HepG2 (cell line): Measurements from ENCODE around the gene NAT14. TPM values are rescaled to one million over a fixed set of nuclear protein-coding genes. Genes with fewer than 3 reads are reported as not detected.
A peak's percentile ranks its signal among the peaks of the same experiment; 100 is the strongest.

Source experiments
- BORCS8-MEF2B ChIP-seq: sonication (generic); formaldehyde crosslinking; IDR thresholded peaks from 2 replicates; pipeline ENCODE4 v1.8.0; 2022; ENCODE audit warnings: mild to moderate bottlenecking, missing genetic modification reagents
- EP300 ChIP-seq, 3 experiments: sonication (generic) in 1 of 3; formaldehyde crosslinking in 1 of 3; IDR thresholded peaks; 2 replicates each; pipeline versions ENCODE4 v1.5.1 to v1.6.1; 2011 to 2020; ENCODE audit warnings: low read depth in 2 of 3, low read length in 2 of 3, borderline replicate concordance in 1 of 3, improper control_type of control experiment in 1 of 3, mild to moderate bottlenecking in 1 of 3, missing genetic modification reagents in 1 of 3, moderate library complexity in 1 of 3
- FOSL2 ChIP-seq: sonication (generic); formaldehyde crosslinking; IDR thresholded peaks from 2 replicates; pipeline ENCODE4 v1.4.0; 2020; ENCODE audit warnings: missing genetic modification reagents
- FOXA3 ChIP-seq: IDR thresholded peaks from 2 replicates; pipeline ENCODE4 v1.6.1; 2016; ENCODE audit warnings: missing genetic modification reagents, missing compliant biosample characterization
- KAT7 ChIP-seq: IDR thresholded peaks from 2 replicates; pipeline ENCODE4 v1.6.1; 2018; ENCODE audit warnings: borderline replicate concordance, missing compliant biosample characterization
- KDM3A ChIP-seq: IDR thresholded peaks from 2 replicates; pipeline ENCODE4 v1.6.1; 2018; ENCODE audit warnings: low read depth, missing compliant biosample characterization
- MAFF ChIP-seq: IDR thresholded peaks from 2 replicates; pipeline ENCODE4 v1.6.1; 2011; ENCODE audit warnings: low read depth, low read length, improper control_type of control experiment
- MAFG ChIP-seq: sonication (generic); formaldehyde crosslinking; IDR thresholded peaks from 2 replicates; pipeline ENCODE4 v1.5.1; 2020; ENCODE audit warnings: mild to moderate bottlenecking, missing genetic modification reagents
- MAZ ChIP-seq, 2 experiments: sonication (generic) in 1 of 2; formaldehyde crosslinking in 1 of 2; IDR thresholded peaks; 2 replicates each; pipeline versions ENCODE4 v1.5.0 to v1.6.1; 2012 to 2020; ENCODE audit warnings: low read depth in 2 of 2, mild to moderate bottlenecking in 2 of 2, borderline replicate concordance in 1 of 2, improper control_type of control experiment in 1 of 2, low read length in 1 of 2, missing genetic modification reagents in 1 of 2, moderate library complexity in 1 of 2
- SALL1 ChIP-seq: sonication (generic); formaldehyde crosslinking; IDR thresholded peaks from 2 replicates; pipeline ENCODE4 v1.8.0; 2022; ENCODE audit warnings: mild to moderate bottlenecking, missing genetic modification reagents
- SALL2 ChIP-seq: sonication (generic); formaldehyde crosslinking; IDR thresholded peaks from 2 replicates; pipeline ENCODE4 v1.8.1; 2023; ENCODE audit warnings: mild to moderate bottlenecking, missing genetic modification reagents, inconsistent platforms
- SMAD3 ChIP-seq: sonication (generic); formaldehyde crosslinking; IDR thresholded peaks from 2 replicates; pipeline ENCODE4 v1.4.0; 2020; ENCODE audit warnings: missing genetic modification reagents
- ZFY ChIP-seq: sonication (generic); formaldehyde crosslinking; IDR thresholded peaks from 2 replicates; pipeline ENCODE4 v1.4.0; 2020; ENCODE audit warnings: missing genetic modification reagents
- ZNF317 ChIP-seq: sonication (generic); formaldehyde crosslinking; IDR thresholded peaks from 2 replicates; pipeline ENCODE4 v1.5.0; 2020; ENCODE audit warnings: mild to moderate bottlenecking, missing genetic modification reagents
- ZNF577 ChIP-seq: sonication (generic); formaldehyde crosslinking; IDR thresholded peaks from 2 replicates; pipeline ENCODE4 v1.4.0; 2020; ENCODE audit warnings: mild to moderate bottlenecking, low read depth, missing genetic modification reagents, borderline replicate concordance
- ZNF777 ChIP-seq: sonication (generic); formaldehyde crosslinking; IDR thresholded peaks from 2 replicates; pipeline ENCODE4 v1.4.0; 2020; ENCODE audit warnings: missing genetic modification reagents
- ZNF788 ChIP-seq: sonication (generic); formaldehyde crosslinking; IDR thresholded peaks from 2 replicates; pipeline ENCODE4 v1.5.0; 2020; ENCODE audit warnings: mild to moderate bottlenecking, missing genetic modification reagents, borderline replicate concordance
- polyA plus RNA-seq, 8 experiments: library from polyadenylated mRNA; depleted of rRNA in 3 of 8; stranded (reverse) in 7 of 8; unstranded in 1 of 8; fragments of >200 nt; fragmentation: Illumina TruSeq in 4 of 8; extraction: Trizol in 4 of 8; gene quantifications; 2 replicates each; pipeline versions ENCODE4 v1.2.1 to v1.2.3, GENCODE V29; 2011 to 2016; ENCODE audit warnings: low read depth in 4 of 8, missing spikeins in 1 of 8, mixed read lengths in 1 of 8; ENCODE audit not compliant: insufficient read depth in 1 of 8
- total RNA-seq, 5 experiments: library from RNA; depleted of rRNA; stranded (reverse); fragments of >200 nt; fragmentation: Illumina TruSeq; extraction: Trizol; gene quantifications; 2 replicates each; pipeline ENCODE4 v1.2.3, GENCODE V29; 2016; ENCODE audit warnings: low read depth in 1 of 5
- TF ChIP-seq, protein P1 (sequence below): sonication (generic); formaldehyde crosslinking; IDR thresholded peaks from 2 replicates; pipeline ENCODE4 v1.5.1; 2020; ENCODE audit warnings: mild to moderate bottlenecking, missing genetic modification reagents, moderate library complexity
- TF ChIP-seq, protein P2 (sequence below): IDR thresholded peaks from 2 replicates; pipeline ENCODE4 v1.6.1; 2012; ENCODE audit warnings: inconsistent platforms
- TF ChIP-seq, protein P3 (sequence below): sonication (generic); formaldehyde crosslinking; IDR thresholded peaks from 2 replicates; pipeline ENCODE4 v1.4.0; 2020; ENCODE audit warnings: mild to moderate bottlenecking, missing genetic modification reagents
- TF ChIP-seq, protein P4 (sequence below): sonication (generic); formaldehyde crosslinking; IDR thresholded peaks from 2 replicates; pipeline ENCODE4 v1.8.1; 2023; ENCODE audit warnings: mild to moderate bottlenecking, missing genetic modification reagents

NAT14 gene
- total and polyA plus RNA-seq, 2 of the 13 experiments (the other 11 are each of a cell fraction or from before 2014, with no cell fraction given) = 20.7 to 22.3 TPM

DNA sequence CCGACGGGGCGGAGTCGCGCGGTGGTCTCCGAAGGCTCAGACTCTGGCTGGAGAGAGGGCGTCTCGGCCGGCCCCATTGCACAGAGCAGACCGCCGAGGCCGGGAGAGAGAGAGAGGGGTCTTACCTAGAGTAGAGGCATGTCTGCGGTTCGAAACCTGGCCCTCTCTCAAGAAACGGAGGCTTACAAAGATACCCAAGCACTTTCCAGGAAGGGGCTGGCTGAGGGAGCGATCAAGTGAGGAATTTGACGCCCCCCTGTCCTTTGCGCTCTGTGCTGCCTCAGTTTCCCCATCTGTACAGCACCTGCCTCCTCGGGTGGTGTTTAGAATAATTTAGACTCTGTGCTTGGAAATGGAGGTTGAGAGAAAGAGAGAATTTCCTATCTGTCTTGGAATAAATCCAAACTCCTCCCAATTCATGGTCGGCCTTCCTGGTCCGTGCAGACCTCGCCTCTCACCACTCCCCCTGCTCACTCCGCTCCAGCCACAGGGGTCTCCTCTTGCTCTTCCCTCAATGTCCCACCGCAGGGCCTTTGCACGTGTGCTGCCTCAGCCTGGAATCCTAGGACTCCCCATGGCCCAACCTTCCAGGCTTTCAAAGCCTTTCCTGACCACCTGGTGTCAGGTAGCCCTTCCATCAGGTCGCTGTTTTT is 22.9 kb upstream of the NAT14 start (continued):
- TF ChIP-seq MAFG (CRISPR knock-in tag) (no peak), FOXA3 (CRISPR knock-in tag) (no peak), BORCS8-MEF2B (CRISPR knock-in tag) (no peak), ZNF777 (CRISPR knock-in tag) (0 out of 2 replicates have a peak, but pooled peaks have one; percentile 3), ZNF577 (CRISPR knock-in tag) (no peak), SALL1 (CRISPR knock-in tag) (no peak), MAFF (no peak), ZNF317 (CRISPR knock-in tag) (peak; percentile 13; the same call in 1 of the 2 replicates), KDM3A (no peak), MAZ (IDR thresholded peaks at IDR 0.05; ENCODE audit: borderline replicate concordance, low read depth, low read length) (no peak), MAZ (CRISPR knock-in tag; IDR thresholded peaks at IDR 0.05; ENCODE audit: low read depth) (no peak), EP300 (IDR thresholded peaks at IDR 0.05; ENCODE audit: low read depth in 2 of 2, low read length in 2 of 2) (no peak), EP300 (CRISPR knock-in tag; IDR thresholded peaks at IDR 0.05; ENCODE audit: borderline replicate concordance) (0 out of 2 replicates have a peak, but pooled peaks have one; percentile 19), FOSL2 (CRISPR knock-in tag) (no peak), KAT7 (no peak), ZNF788 (CRISPR knock-in tag) (no peak), SALL2 (CRISPR knock-in tag) (no peak), ZFY (0 out of 2 replicates have a peak, but pooled peaks have one; percentile 8), SMAD3 (CRISPR knock-in tag) (no peak)
- TF ChIP-seq, protein P1, sequence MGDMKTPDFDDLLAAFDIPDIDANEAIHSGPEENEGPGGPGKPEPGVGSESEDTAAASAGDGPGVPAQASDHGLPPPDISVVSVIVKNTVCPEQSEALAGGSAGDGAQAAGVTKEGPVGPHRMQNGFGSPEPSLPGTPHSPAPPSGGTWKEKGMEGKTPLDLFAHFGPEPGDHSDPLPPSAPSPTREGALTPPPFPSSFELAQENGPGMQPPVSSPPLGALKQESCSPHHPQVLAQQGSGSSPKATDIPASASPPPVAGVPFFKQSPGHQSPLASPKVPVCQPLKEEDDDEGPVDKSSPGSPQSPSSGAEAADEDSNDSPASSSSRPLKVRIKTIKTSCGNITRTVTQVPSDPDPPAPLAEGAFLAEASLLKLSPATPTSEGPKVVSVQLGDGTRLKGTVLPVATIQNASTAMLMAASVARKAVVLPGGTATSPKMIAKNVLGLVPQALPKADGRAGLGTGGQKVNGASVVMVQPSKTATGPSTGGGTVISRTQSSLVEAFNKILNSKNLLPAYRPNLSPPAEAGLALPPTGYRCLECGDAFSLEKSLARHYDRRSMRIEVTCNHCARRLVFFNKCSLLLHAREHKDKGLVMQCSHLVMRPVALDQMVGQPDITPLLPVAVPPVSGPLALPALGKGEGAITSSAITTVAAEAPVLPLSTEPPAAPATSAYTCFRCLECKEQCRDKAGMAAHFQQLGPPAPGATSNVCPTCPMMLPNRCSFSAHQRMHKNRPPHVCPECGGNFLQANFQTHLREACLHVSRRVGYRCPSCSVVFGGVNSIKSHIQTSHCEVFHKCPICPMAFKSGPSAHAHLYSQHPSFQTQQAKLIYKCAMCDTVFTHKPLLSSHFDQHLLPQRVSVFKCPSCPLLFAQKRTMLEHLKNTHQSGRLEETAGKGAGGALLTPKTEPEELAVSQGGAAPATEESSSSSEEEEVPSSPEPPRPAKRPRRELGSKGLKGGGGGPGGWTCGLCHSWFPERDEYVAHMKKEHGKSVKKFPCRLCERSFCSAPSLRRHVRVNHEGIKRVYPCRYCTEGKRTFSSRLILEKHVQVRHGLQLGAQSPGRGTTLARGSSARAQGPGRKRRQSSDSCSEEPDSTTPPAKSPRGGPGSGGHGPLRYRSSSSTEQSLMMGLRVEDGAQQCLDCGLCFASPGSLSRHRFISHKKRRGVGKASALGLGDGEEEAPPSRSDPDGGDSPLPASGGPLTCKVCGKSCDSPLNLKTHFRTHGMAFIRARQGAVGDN (CRISPR knock-in tag) = 0 out of 2 replicates have a peak, but pooled peaks have one; percentile 11
- TF ChIP-seq, protein P2, sequence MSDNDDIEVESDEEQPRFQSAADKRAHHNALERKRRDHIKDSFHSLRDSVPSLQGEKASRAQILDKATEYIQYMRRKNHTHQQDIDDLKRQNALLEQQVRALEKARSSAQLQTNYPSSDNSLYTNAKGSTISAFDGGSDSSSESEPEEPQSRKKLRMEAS = peak; percentile 20; the same call in 1 of the 2 replicates
- TF ChIP-seq, protein P3, sequence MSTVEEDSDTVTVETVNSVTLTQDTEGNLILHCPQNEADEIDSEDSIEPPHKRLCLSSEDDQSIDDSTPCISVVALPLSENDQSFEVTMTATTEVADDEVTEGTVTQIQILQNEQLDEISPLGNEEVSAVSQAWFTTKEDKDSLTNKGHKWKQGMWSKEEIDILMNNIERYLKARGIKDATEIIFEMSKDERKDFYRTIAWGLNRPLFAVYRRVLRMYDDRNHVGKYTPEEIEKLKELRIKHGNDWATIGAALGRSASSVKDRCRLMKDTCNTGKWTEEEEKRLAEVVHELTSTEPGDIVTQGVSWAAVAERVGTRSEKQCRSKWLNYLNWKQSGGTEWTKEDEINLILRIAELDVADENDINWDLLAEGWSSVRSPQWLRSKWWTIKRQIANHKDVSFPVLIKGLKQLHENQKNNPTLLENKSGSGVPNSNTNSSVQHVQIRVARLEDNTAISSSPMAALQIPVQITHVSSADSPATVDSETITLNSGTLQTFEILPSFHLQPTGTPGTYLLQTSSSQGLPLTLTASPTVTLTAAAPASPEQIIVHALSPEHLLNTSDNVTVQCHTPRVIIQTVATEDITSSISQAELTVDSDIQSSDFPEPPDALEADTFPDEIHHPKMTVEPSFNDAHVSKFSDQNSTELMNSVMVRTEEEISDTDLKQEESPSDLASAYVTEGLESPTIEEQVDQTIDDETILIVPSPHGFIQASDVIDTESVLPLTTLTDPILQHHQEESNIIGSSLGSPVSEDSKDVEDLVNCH (CRISPR knock-in tag) = no peak
- TF ChIP-seq, protein P4, sequence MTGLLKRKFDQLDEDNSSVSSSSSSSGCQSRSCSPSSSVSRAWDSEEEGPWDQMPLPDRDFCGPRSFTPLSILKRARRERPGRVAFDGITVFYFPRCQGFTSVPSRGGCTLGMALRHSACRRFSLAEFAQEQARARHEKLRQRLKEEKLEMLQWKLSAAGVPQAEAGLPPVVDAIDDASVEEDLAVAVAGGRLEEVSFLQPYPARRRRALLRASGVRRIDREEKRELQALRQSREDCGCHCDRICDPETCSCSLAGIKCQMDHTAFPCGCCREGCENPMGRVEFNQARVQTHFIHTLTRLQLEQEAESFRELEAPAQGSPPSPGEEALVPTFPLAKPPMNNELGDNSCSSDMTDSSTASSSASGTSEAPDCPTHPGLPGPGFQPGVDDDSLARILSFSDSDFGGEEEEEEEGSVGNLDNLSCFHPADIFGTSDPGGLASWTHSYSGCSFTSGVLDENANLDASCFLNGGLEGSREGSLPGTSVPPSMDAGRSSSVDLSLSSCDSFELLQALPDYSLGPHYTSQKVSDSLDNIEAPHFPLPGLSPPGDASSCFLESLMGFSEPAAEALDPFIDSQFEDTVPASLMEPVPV (CRISPR knock-in tag) = 0 out of 2 replicates have a peak, but pooled peaks have one; percentile 34
